HCT116 (cell line): ENCODE results near the gene TMC8. TPM values are rescaled to one million over a fixed set of nuclear protein-coding genes. Genes with fewer than 3 reads are reported as not detected.

Experiments
- ATAC-seq: fragments of 200-7000 bp; cut with Tn5 transposase; 2 replicates; pipeline ENCODE4 v1.9.1; 2020; ENCODE audit warnings: mild to moderate bottlenecking, moderate library complexity
- BruUV-seq: library from RNA; stranded (reverse); fragments of 400-500 nt; replicated peaks from 2 replicates; lab custom pipeline; 2021; lab: Mats Ljungman, UMichigan
- CTCF ChIA-PET: fragments of 300-600 bp; sonication (Branson Sonifier 250); formaldehyde crosslinking; loops from one replicate; lab custom pipeline; 2021; ENCODE audit warnings: antibody characterized with exemption; lab: Charles Lee
- POLR2A ChIA-PET: fragments of 300-600, 350-600 bp; sonication (Branson Sonifier 250); formaldehyde crosslinking; loops from one replicate; lab custom pipeline; 2021; ENCODE audit warnings: antibody characterized with exemption; lab: Charles Lee
- RAD21 ChIA-PET, 2 experiments: fragments of 300-600 bp; sonication (Branson Sonifier 250); formaldehyde crosslinking; loops; one replicate each; lab custom pipeline; 2023; ENCODE audit warnings: low total read pairs in 2 of 2; ENCODE audit not compliant: uncharacterized antibody in 2 of 2, unreplicated experiment in 2 of 2, low non-redundant PET in 1 of 2; lab: Charles Lee
- DNase-seq: peaks from one replicate; pipeline ENCODE4 v3.0.0-alpha.2; 2010; ENCODE audit warnings: low read depth, low spot score
- H2AFZ ChIP-seq: fragments of 200-600 bp; shearing (Covaris generic), sonication (generic); 2 replicates; pipeline ENCODE4 v1.6.1; 2017; ENCODE audit warnings: low read depth, mixed run types, mixed read lengths, antibody characterized with exemption, low read length; ENCODE audit not compliant: poor library complexity, severe bottlenecking
- H3K27ac ChIP-seq: 2 replicates; pipeline ENCODE4 v1.5.1; 2012; ENCODE audit warnings: low read depth, low read length
- H3K27me3 ChIP-seq: fragments of 200-600 bp; sonication (generic); 2 replicates; pipeline ENCODE4 v1.6.1; 2016; ENCODE audit warnings: mixed run types, low read length, mixed read lengths; ENCODE audit not compliant: insufficient read depth
- H3K36me3 ChIP-seq, 2 experiments: fragments of 200-500 bp in 1 of 2; fragments of 200-600 bp in 1 of 2; sonication (Bioruptor generic) in 1 of 2; sonication (generic) in 1 of 2; 2 replicates each; pipeline versions ENCODE4 v1.5.1 to v1.6.1; 2014 to 2016; ENCODE audit warnings: low read length in 2 of 2, inconsistent platforms in 1 of 2, mixed read lengths in 1 of 2, mixed run types in 1 of 2; ENCODE audit not compliant: insufficient read depth in 2 of 2, control insufficient read depth in 1 of 2
- H3K4me1 ChIP-seq, 2 experiments: fragments of 200-600 bp in 1 of 2; sonication (generic) in 1 of 2; 2 replicates each; pipeline versions ENCODE4 v1.5.1 to v1.6.1; 2012 to 2017; ENCODE audit warnings: low read length in 2 of 2, inconsistent platforms in 1 of 2, mild to moderate bottlenecking in 1 of 2, mixed read lengths in 1 of 2, mixed run types in 1 of 2, moderate library complexity in 1 of 2; ENCODE audit not compliant: insufficient read depth in 2 of 2, control insufficient read depth in 1 of 2
- H3K4me2 ChIP-seq: fragments of 200-600 bp; sonication (generic); 2 replicates; pipeline ENCODE4 v1.6.1; 2017; ENCODE audit warnings: mixed run types, low read length, mixed read lengths
- H3K4me3 ChIP-seq, 2 experiments: fragments of 200-600 bp in 1 of 2; sonication (generic) in 1 of 2; replicated peaks in 1 of 2; 2 replicates each; pipeline ENCODE4 v1.5.1; 2011 to 2016; ENCODE audit warnings: low read length in 2 of 2, control low read depth in 1 of 2, low read depth in 1 of 2, mild to moderate bottlenecking in 1 of 2, mixed read lengths in 1 of 2, mixed run types in 1 of 2
- H3K79me2 ChIP-seq: fragments of 200-600 bp; sonication (generic); 2 replicates; pipeline ENCODE4 v1.6.1; 2017; ENCODE audit warnings: mild to moderate bottlenecking, mixed run types, low read length, moderate library complexity, mixed read lengths; ENCODE audit not compliant: insufficient read depth
- H3K9ac ChIP-seq: fragments of 200-600 bp; sonication (generic); 2 replicates; pipeline ENCODE4 v1.6.1; 2016; ENCODE audit warnings: low read length, mixed read lengths
- H3K9me2 ChIP-seq: fragments of 200-600 bp; sonication (generic), shearing (Covaris generic); 2 replicates; pipeline ENCODE4 v1.6.1; 2017; ENCODE audit warnings: mixed run types, mild to moderate bottlenecking, moderate library complexity; ENCODE audit not compliant: insufficient read depth
- H3K9me3 ChIP-seq, 2 experiments: fragments of 200-500 bp in 1 of 2; fragments of 200-600 bp in 1 of 2; sonication (Bioruptor generic) in 1 of 2; sonication (generic) in 1 of 2; 2 replicates each; pipeline ENCODE4 v1.6.1; 2014 to 2017; ENCODE audit warnings: low read length in 2 of 2, mixed read lengths in 2 of 2, inconsistent platforms in 1 of 2, low read depth in 1 of 2, mild to moderate bottlenecking in 1 of 2, mixed run types in 1 of 2, moderate library complexity in 1 of 2; ENCODE audit not compliant: control insufficient read depth in 1 of 2, insufficient read depth in 1 of 2
- H4K20me1 ChIP-seq: fragments of 200-600 bp; sonication (generic), shearing (Covaris generic); 2 replicates; pipeline ENCODE4 v1.6.1; 2017; ENCODE audit warnings: mixed run types, mild to moderate bottlenecking, moderate library complexity; ENCODE audit not compliant: insufficient read depth
- CBX3 ChIP-seq: IDR thresholded peaks from 2 replicates; pipeline ENCODE4 v1.6.1; 2012; ENCODE audit warnings: low read depth
- ELF1 ChIP-seq: IDR thresholded peaks from 2 replicates; pipeline ENCODE4 v1.6.1; 2012; ENCODE audit warnings: low read depth, borderline replicate concordance
- EZH2 ChIP-seq: fragments of 200-600 bp; sonication (generic); IDR thresholded peaks from 2 replicates; pipeline ENCODE4 v1.6.1; 2017; ENCODE audit warnings: antibody characterized with exemption, mixed run types
- FOSL1 ChIP-seq: IDR thresholded peaks from 2 replicates; pipeline ENCODE4 v1.6.1; 2012; ENCODE audit warnings: low read depth
- MAX ChIP-seq: IDR thresholded peaks from 2 replicates; pipeline ENCODE4 v1.6.1; 2012
- intact Hi-C: fragments of 100-400 bp; cut with micrococcal nuclease; formaldehyde crosslinking; loops from 2 replicates; pipeline ENCODE4 v1.10.0; 2022
- total RNA-seq: library from RNA; stranded (reverse); gene quantifications from one replicate; pipeline ENCODE4 v1.2.1, GENCODE V29; 2021; ENCODE audit not compliant: unreplicated experiment

The TMC8 gene
- total RNA-seq, 1 experiment from 2014 or later = 7.8 TPM

- Histone ChIP-seq H3K9me3 (no peaks in the 10 kb centered on the region), H3K4me3 (no peak overlapping the region), H3K4me2 (no peak overlapping the region), H3K79me2 (peaks cover 17% of the 10 kb centered on the region; the same call in 1 of the 2 replicates), H3K9me2 (no peaks in the 10 kb centered on the region), H3K9ac (no peak overlapping the region), H4K20me1 (no peaks in the 10 kb centered on the region), H3K27me3 (no peaks in the 10 kb centered on the region), H3K27ac (no peak overlapping the region; the same call in 1 of the 2 replicates), H3K4me1 (peaks cover 8 to 21% of the 10 kb centered on the region in 2 experiments; a peak in 3 of 4 replicates), H3K36me3 (peaks cover 5 to 27% of the 10 kb centered on the region in 2 experiments; a peak in 3 of 4 replicates), H2AFZ (no peak overlapping the region)
- CTCF ChIA-PET = no interaction called here
- intact Hi-C loops = no loop called here
- DNase-seq (no peak), ATAC-seq (no peak)
- BruUV-seq = no TSS peak
- TF ChIP-seq MAX (no peak), CBX3 (no peak)
- POLR2A ChIA-PET = no interaction called here
- RAD21 ChIA-PET = no interaction called here
Observed at GRCh38 chr17:78124081-78124835, 6.3 kb upstream of the TMC8 start.

GRCh38 chr17:78124836-78125137, 5.8 kb upstream of the TMC8 start:
- no peak overlapping the region for H3K9ac ChIP-seq
- ATAC-seq (no peak), DNase-seq (no peak)
- H3K9me2 ChIP-seq = no peaks in the 10 kb centered on the region
- H3K27me3 ChIP-seq = no peaks in the 10 kb centered on the region
- no peaks in the 10 kb centered on the region for H3K9me3 ChIP-seq
- no peak overlapping the region for H2AFZ ChIP-seq
- ChIA-PET CTCF (no interaction called here), RAD21 (no interaction called here), POLR2A (no interaction called here)
- H3K27ac ChIP-seq = no peak overlapping the region; the same call in 1 of the 2 replicates
- no peaks in the 10 kb centered on the region for H4K20me1 ChIP-seq
- no TSS peak for BruUV-seq
- intact Hi-C loops = loop anchor here (5.0 kb wide), 1 partner anchor 128 kb away; no protein-coding TSS in a partner anchor
- H3K4me3 ChIP-seq = no peak overlapping the region
- peaks cover 5 to 27% of the 10 kb centered on the region in 2 experiments; a peak in 3 of 4 replicates for H3K36me3 ChIP-seq
- TF ChIP-seq FOSL1 (no peak), CBX3 (no peak), EZH2 (no peak), ELF1 (no peak)
- H3K4me2 ChIP-seq = no peak overlapping the region
- H3K79me2 ChIP-seq = peaks cover 17% of the 10 kb centered on the region; the same call in 1 of the 2 replicates
- peaks cover 13 to 26% of the 10 kb centered on the region in 2 experiments; a peak in 3 of 4 replicates for H3K4me1 ChIP-seq
